Measurements from ENCODE around the gene CRX. TPM values are rescaled to one million over a fixed set of nuclear protein-coding genes. Genes with fewer than 3 reads are reported as not detected.
"Not testable (repeated sequence)": the region's sequence is repeated elsewhere in the genome, so short reads cannot be mapped to it uniquely, and the experiment has no call there.

CRX gene
- total and polyA plus RNA-seq, 2 of the 4 experiments (the other 2 are of a cell fraction) = not detected

- intact Hi-C loops (cut with micrococcal nuclease); H2BK5ac ChIP-seq (ENCODE audit: low read depth, low read length, poor library complexity, severe bottlenecking); H4K20me1 ChIP-seq (ENCODE audit: insufficient read depth, low read length); H3K14ac ChIP-seq (replicated peaks; ENCODE audit: low read depth, low read length); POLR2A ChIA-PET (ENCODE audit: unreplicated experiment); dilution Hi-C loops (cut with HindIII; ENCODE audit: low sequenced_read_pairs, unreplicated experiment); ATAC-seq (ENCODE audit: low read depth); H3K56ac ChIP-seq (ENCODE audit: extremely low read depth, insufficient read depth, low read length); H3K23ac ChIP-seq (ENCODE audit: low read depth, low read length); H3K79me1 ChIP-seq (ENCODE audit: low read depth in 1 of 2, low read length in 2 of 2); H3K4me1 ChIP-seq (ENCODE audit: control insufficient read depth, insufficient read depth, low read length); CTCF ChIA-PET; H2BK20ac ChIP-seq (ENCODE audit: low read depth, low read length); H3K9me3 ChIP-seq (ENCODE audit: control insufficient read depth, insufficient read depth, low read length); H3K27ac ChIP-seq (ENCODE audit: insufficient read depth, low read length); H3K4me2 ChIP-seq (ENCODE audit: low read depth, low read length); H2AK9ac ChIP-seq (replicated peaks; ENCODE audit: low read depth, low read length, poor library complexity); H3K4ac ChIP-seq (ENCODE audit: low read depth, low read length); H3K36me3 ChIP-seq (ENCODE audit: control insufficient read depth, insufficient read depth, low read length); DNase-seq; H4K5ac ChIP-seq (ENCODE audit: low read depth, low read length); H2BK15ac ChIP-seq (ENCODE audit: low read depth, low read length); H2AK5ac ChIP-seq (ENCODE audit: low read depth, low read length); H3K18ac ChIP-seq (ENCODE audit: low read depth, low read length); H4K8ac ChIP-seq (ENCODE audit: low read depth in 2 of 2, low read length in 2 of 2); H2AFZ ChIP-seq (replicated peaks; ENCODE audit: low read length, poor library complexity); H3K4me3 ChIP-seq (ENCODE audit: insufficient read depth, low read depth, low read length); H2BK120ac ChIP-seq (ENCODE audit: low read depth, low read length); H3K9me1 ChIP-seq (ENCODE audit: insufficient read depth, low read length); H3K9ac ChIP-seq (ENCODE audit: low read depth, low read length); in situ Hi-C loops (cut with MboI; ENCODE audit: low sequenced_read_pairs); H4K91ac ChIP-seq (ENCODE audit: insufficient read depth, low read depth, low read length); H3K27me3 ChIP-seq (ENCODE audit: control insufficient read depth, insufficient read depth, low read length); BruUV-seq (replicated peaks): not testable (repeated sequence)
- WGBS, 2 experiments (ENCODE audit: extremely low coverage in 2 of 2, insufficient read length in 1 of 2) = no CpG with 5 or more reads among the region's 17 CpGs
Measured at GRCh38 chr19:47859838-47860237, 38.1 kb downstream of the CRX start.
